Prostate gland (tissue), 2 donors: ENCODE results near the gene LRFN3. TPM values are rescaled to one million over a fixed set of nuclear protein-coding genes. Genes with fewer than 3 reads are reported as not detected.

ENCODE experiments used
- DNase-seq: peaks from one replicate; pipeline ENCODE4 v3.0.0-alpha.2; 2019; ENCODE audit warnings: low spot score
- H3K27ac ChIP-seq, 2 donors: fragments of 200-600 bp; sonication (generic); 2 replicates each; pipeline ENCODE4 v1.5.1; 2017 to 2019
- H3K27me3 ChIP-seq: fragments of 200-600 bp; sonication (generic); replicated peaks from 2 replicates; pipeline ENCODE4 v1.5.1; 2019; ENCODE audit not compliant: insufficient read depth
- H3K36me3 ChIP-seq, 2 donors: fragments of 200-600 bp; sonication (generic); 1 replicate in 1 of 2; 2 replicates in 1 of 2; pipeline versions ENCODE4 v1.5.1 to v1.8.1; 2017 to 2019
- H3K4me1 ChIP-seq: fragments of 200-600 bp; sonication (generic); replicated peaks from 2 replicates; pipeline ENCODE4 v1.5.1; 2019
- H3K4me3 ChIP-seq, 2 donors: fragments of 200-600 bp; sonication (generic); 2 replicates each; pipeline ENCODE4 v1.5.1; 2017 to 2019
- H3K9me3 ChIP-seq: fragments of 200-600 bp; sonication (generic); 2 replicates; pipeline ENCODE4 v1.5.1; 2017
- CTCF ChIP-seq, 4 experiments: fragments of 200-600 bp in 2 of 4; fragments of 450-650 bp in 2 of 4; sonication (generic) in 2 of 4; IDR thresholded peaks; 1 replicate in 3 of 4; 2 replicates in 1 of 4; pipeline ENCODE4 v1.5.1; 2016 to 2019; ENCODE audit warnings: antibody characterized with exemption in 4 of 4, mild to moderate bottlenecking in 2 of 4, moderate library complexity in 2 of 4
- POLR2A ChIP-seq: fragments of 450-650 bp; IDR thresholded peaks from one replicate; pipeline ENCODE4 v1.6.1; 2016; ENCODE audit warnings: antibody characterized with exemption, mild to moderate bottlenecking
- POLR2AphosphoS5 ChIP-seq: sonication (generic); formaldehyde crosslinking; IDR thresholded peaks from one replicate; pipeline ENCODE4 v1.6.1; 2017; ENCODE audit warnings: antibody characterized with exemption
- WGBS: methylation state at CpG from one replicate; pipeline ENCODE4 v1.1.5; 2018; 5-methylcytosine and 5-hydroxymethylcytosine counted together
- intact Hi-C: fragments of 100-400 bp; cut with DNase I; formaldehyde crosslinking; loops from one replicate; pipeline ENCODE4 v1.14.2; 2022
- total RNA-seq, 2 donors: library from RNA; depleted of rRNA; stranded (reverse); fragments of >200 nt; gene quantifications; one replicate each; pipeline ENCODE4 v1.1.0, GENCODE V29; 2016

Gene LRFN3
- total RNA-seq, 2 donors from 2014 or later, result 21.7 to 32.3 TPM

GRCh38 chr19:35939307-35940077 lies 3.3 kb downstream of the LRFN3 start:
- H3K27ac ChIP-seq, result no peak overlapping the region
- no peak for DNase-seq
- no peaks in the 10 kb centered on the region for H3K36me3 ChIP-seq
- no peaks in the 10 kb centered on the region for H3K9me3 ChIP-seq
- peaks cover 7% of the 10 kb centered on the region for H3K4me1 ChIP-seq
- no peak for TF ChIP-seq POLR2AphosphoS5
- no peak for TF ChIP-seq POLR2A
- TF ChIP-seq CTCF (IDR thresholded peaks at IDR 0.05), result no peak
- H3K27me3 ChIP-seq, result no peaks in the 10 kb centered on the region
- no peak overlapping the region for H3K4me3 ChIP-seq
- 94% methylated on average over 55 of the region's 55 CpGs for WGBS
- intact Hi-C loops, result loop anchor here (5.0 kb wide), 1 partner anchor 182 kb away; the partner anchor contains the start of genes HSPB6 and PROSER3

GRCh38 chr19:35940078-35940775 lies 4.1 kb downstream of the LRFN3 start:
- Histone ChIP-seq H3K27ac (no peak overlapping the region), H3K27me3 (no peaks in the 10 kb centered on the region), H3K4me1 (peaks cover 7% of the 10 kb centered on the region), H3K4me3 (no peak overlapping the region), H3K36me3 (peaks cover 0 to 3% of the 10 kb centered on the region in 2 donors), H3K9me3 (no peaks in the 10 kb centered on the region)
- intact Hi-C loops, result no loop called here
- TF ChIP-seq POLR2AphosphoS5 (no peak), POLR2A (no peak), CTCF (IDR thresholded peaks at IDR 0.05) (no peak)
- WGBS, result 93% methylated on average over 51 of the region's 51 CpGs
- no peak for DNase-seq

GRCh38 chr19:35940839-35941238 lies 4.7 kb downstream of the LRFN3 start:
- Histone ChIP-seq H3K27ac (no peak overlapping the region), H3K36me3 (peaks cover 0 to 3% of the 10 kb centered on the region in 2 donors), H3K4me1 (peaks cover 7% of the 10 kb centered on the region), H3K27me3 (no peaks in the 10 kb centered on the region), H3K4me3 (no peak overlapping the region), H3K9me3 (no peaks in the 10 kb centered on the region)
- intact Hi-C loops, result no loop called here
- no peak for DNase-seq
- TF ChIP-seq POLR2A (no peak), CTCF (IDR thresholded peaks at IDR 0.05) (no peak), POLR2AphosphoS5 (no peak)
- 51% methylated on average over 4 of the region's 4 CpGs for WGBS

GRCh38 chr19:35942235-35942634 lies 6.1 kb downstream of the LRFN3 start:
- no peaks in the 10 kb centered on the region for H3K9me3 ChIP-seq
- H3K4me3 ChIP-seq, result no peak overlapping the region
- H3K36me3 ChIP-seq, result peaks cover 0 to 3% of the 10 kb centered on the region in 2 donors
- no peaks in the 10 kb centered on the region for H3K27me3 ChIP-seq
- TF ChIP-seq CTCF (IDR thresholded peaks at IDR 0.05), result no peak
- no peak for TF ChIP-seq POLR2AphosphoS5
- no peak for TF ChIP-seq POLR2A
- DNase-seq, result no peak
- peaks cover 3% of the 10 kb centered on the region for H3K4me1 ChIP-seq
- 93% methylated on average over 3 of the region's 3 CpGs for WGBS
- intact Hi-C loops, result no loop called here
- no peak overlapping the region for H3K27ac ChIP-seq
